Kidney (tissue), 14 donors: ENCODE results near the gene ZNF334. TPM values are rescaled to one million over a fixed set of nuclear protein-coding genes. Genes with fewer than 3 reads are reported as not detected.

Source experiments
- DNase-seq, 5 donors: peaks; one replicate each; pipeline ENCODE4 v3.0.0-alpha.2; 2013 to 2020
- FAIRE-seq: peaks from 2 replicates; lab custom pipeline; 2012; peaks lifted over from hg19 to GRCh38; lab: Jason Lieb, UNC
- H3K27ac ChIP-seq, 2 donors: one replicate each; pipeline ENCODE4 v1.7.0; 2013; ENCODE audit warnings: low read depth in 2 of 2, low read length in 2 of 2, inconsistent platforms in 1 of 2
- H3K27me3 ChIP-seq: one replicate; pipeline ENCODE4 v1.7.1; 2013; ENCODE audit warnings: low read length, inconsistent platforms; ENCODE audit not compliant: control insufficient read depth, insufficient read depth
- H3K36me3 ChIP-seq, 3 donors: one replicate each; pipeline versions ENCODE4 v1.7.0 to v1.7.1; 2013; ENCODE audit warnings: low read length in 3 of 3, control low read depth in 1 of 3, inconsistent platforms in 1 of 3; ENCODE audit not compliant: insufficient read depth in 3 of 3, control insufficient read depth in 2 of 3
- H3K4me1 ChIP-seq, 3 donors: one replicate each; pipeline versions ENCODE4 v1.7.0 to v1.7.1; 2013; ENCODE audit warnings: low read length in 3 of 3, inconsistent platforms in 1 of 3, low read depth in 1 of 3; ENCODE audit not compliant: control insufficient read depth in 2 of 3, insufficient read depth in 2 of 3
- H3K4me3 ChIP-seq, 3 donors: one replicate each; pipeline versions ENCODE4 v1.7.0 to v1.8.1; 2013; ENCODE audit warnings: low read length in 3 of 3, control low read depth in 1 of 3, inconsistent platforms in 1 of 3
- H3K9ac ChIP-seq, 3 donors: one replicate each; pipeline versions ENCODE4 v1.7.0 to v1.7.1; 2013; ENCODE audit warnings: low read length in 3 of 3, control low read depth in 1 of 3, inconsistent platforms in 1 of 3
- H3K9me3 ChIP-seq, 3 donors: one replicate each; pipeline versions ENCODE4 v1.7.0 to v1.7.1; 2013; ENCODE audit warnings: low read length in 3 of 3, control low read depth in 1 of 3, inconsistent platforms in 1 of 3; ENCODE audit not compliant: control insufficient read depth in 2 of 3, insufficient read depth in 1 of 3
- CTCF ChIP-seq: IDR thresholded peaks from 3 replicates; pipeline ENCODE4 v1.5.1; 2012; ENCODE audit warnings: mild to moderate bottlenecking, moderate library complexity, borderline replicate concordance; ENCODE audit not compliant: insufficient read depth; ENCODE audit errors: extremely low read depth
- intact Hi-C: fragments of 100-400 bp; cut with DNase I; formaldehyde crosslinking; loops from one replicate; pipeline ENCODE4 v1.11.1; 2022
- polyA plus RNA-seq: library from polyadenylated mRNA; stranded (reverse); fragments of 350-450 nt; fragmentation: Illumina TruSeq; extraction: RNeasy Lipid Tissue Mini Kit (QIAGEN cat#74804); gene quantifications from one replicate; pipeline ENCODE4 v1.2.3, GENCODE V29; 2014; ENCODE audit warnings: low read depth, low replicate concordance; ENCODE audit not compliant: insufficient read depth
- total RNA-seq: library from RNA; stranded (reverse); fragmentation: NEBNext Ultra II Directional; extraction: Animal tissue kit (Norgen Biotek cat#: 25700); gene quantifications from one replicate; pipeline ENCODE4 v1.2.1, GENCODE V29; 2021
- donor health status: control.
- donor health status: control.
- donor health status: control.
- donor health status: control.
- donor health status: control.
- donor health status: DM: yes; HTN: yes; CAD: no.
- donor health status: Normal renal cell carcinoma (clear cell type).

The ZNF334 gene
- total and polyA plus RNA-seq, 2 donors from 2014 or later, result 3.7 to 8.2 TPM

- no peak for TF ChIP-seq CTCF
- Histone ChIP-seq H3K9me3 (no peaks in the 10 kb centered on the region), H3K27ac (no peak overlapping the region), H3K4me3 (no peak overlapping the region), H3K4me1 (no peaks in the 10 kb centered on the region), H3K36me3 (no peaks in the 10 kb centered on the region), H3K9ac (no peak overlapping the region), H3K27me3 (no peaks in the 10 kb centered on the region)
- FAIRE-seq, result no peak
- no peak for DNase-seq
- intact Hi-C loops, result no loop called here
These were observed 30.5 kb downstream of the ZNF334 start for GRCh38 chr20:46482864-46483263.

GRCh38 chr20:46477640-46478039, 35.7 kb downstream of the ZNF334 start:
- intact Hi-C loops, result no loop called here
- no peak overlapping the region for H3K27ac ChIP-seq
- H3K36me3 ChIP-seq, result no peaks in the 10 kb centered on the region
- H3K9ac ChIP-seq, result no peak overlapping the region
- H3K4me3 ChIP-seq, result no peak overlapping the region
- FAIRE-seq (no peak), DNase-seq (no peak)
- H3K9me3 ChIP-seq, result no peaks in the 10 kb centered on the region
- no peak for TF ChIP-seq CTCF
- H3K27me3 ChIP-seq, result no peaks in the 10 kb centered on the region
- no peaks in the 10 kb centered on the region for H3K4me1 ChIP-seq

- no peak for FAIRE-seq
- no peak for TF ChIP-seq CTCF
- no peak overlapping the region for H3K27ac ChIP-seq
These were observed 36.1 kb downstream of the ZNF334 start for GRCh38 chr20:46477225-46477624.

GRCh38 chr20:46468508-46468907, 44.9 kb downstream of the ZNF334 start:
- no peak for FAIRE-seq
- intact Hi-C loops, result no loop called here
- no peak for TF ChIP-seq CTCF

More at GRCh38 chr20:46477225-46477624, 36.1 kb downstream of the ZNF334 start:
- Histone ChIP-seq H3K36me3 (no peaks in the 10 kb centered on the region), H3K4me3 (no peak overlapping the region), H3K27me3 (no peaks in the 10 kb centered on the region), H3K4me1 (no peaks in the 10 kb centered on the region), H3K9me3 (no peaks in the 10 kb centered on the region), H3K9ac (no peak overlapping the region)
- DNase-seq, result no peak
- intact Hi-C loops, result no loop called here

More at GRCh38 chr20:46468508-46468907, 44.9 kb downstream of the ZNF334 start:
- Histone ChIP-seq H3K9me3 (no peaks in the 10 kb centered on the region), H3K4me3 (no peak overlapping the region), H3K36me3 (no peaks in the 10 kb centered on the region), H3K27ac (no peak overlapping the region), H3K9ac (no peak overlapping the region), H3K27me3 (no peaks in the 10 kb centered on the region), H3K4me1 (no peaks in the 10 kb centered on the region)
- DNase-seq, result no peak
